HG03378 (cell line): ENCODE results near the gene SLC37A1.

Source experiments
- ATAC-seq: cut with Tn5 transposase; IDR thresholded peaks from one replicate; pipeline ENCODE4 v1.9.1; 2021; ENCODE audit warnings: mild to moderate bottlenecking, moderate library complexity; ENCODE audit not compliant: unreplicated experiment

The SLC37A1 gene

DNA sequence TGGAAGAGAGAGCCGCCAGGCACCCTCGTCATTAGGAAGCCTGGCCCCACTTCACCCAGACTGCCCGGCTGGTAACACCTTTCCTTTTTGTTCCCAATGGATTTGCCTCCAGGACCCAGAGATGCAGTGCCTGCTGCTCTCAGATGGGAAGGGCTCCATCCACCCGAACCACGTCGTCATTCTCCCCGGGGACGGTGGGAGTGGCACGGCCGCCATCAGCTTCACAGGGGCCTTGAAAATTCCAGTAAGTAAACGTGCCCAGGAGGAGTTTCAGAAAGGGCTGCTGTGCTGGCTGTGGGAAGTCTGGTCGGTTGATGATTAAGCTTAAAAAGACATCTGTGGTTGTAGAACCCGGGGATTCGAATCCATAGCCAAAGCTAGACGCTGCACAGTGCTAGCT is 45.2 kb downstream of the SLC37A1 start:
- no peak for ATAC-seq

DNA sequence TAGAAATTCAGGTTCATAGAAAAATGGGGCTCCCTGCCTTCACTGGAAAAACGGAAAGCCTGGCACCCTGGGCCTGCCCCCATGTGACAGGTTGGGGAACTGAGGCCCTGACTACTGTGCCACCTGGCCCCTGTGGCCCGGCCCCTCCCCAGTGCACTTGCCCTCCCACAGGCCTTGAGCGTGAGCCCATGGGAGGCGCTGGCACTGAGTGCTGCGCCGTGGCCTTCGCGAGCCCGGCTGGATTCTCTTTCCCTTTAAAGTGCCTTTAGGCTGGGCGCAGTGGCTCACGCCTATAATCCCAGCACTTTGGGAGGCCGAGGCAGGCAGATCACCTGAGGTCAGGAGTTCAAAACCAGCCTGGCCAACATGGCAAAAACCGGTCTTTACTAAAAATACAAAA is 45.7 kb downstream of the SLC37A1 start:
- ATAC-seq, result no peak

DNA sequence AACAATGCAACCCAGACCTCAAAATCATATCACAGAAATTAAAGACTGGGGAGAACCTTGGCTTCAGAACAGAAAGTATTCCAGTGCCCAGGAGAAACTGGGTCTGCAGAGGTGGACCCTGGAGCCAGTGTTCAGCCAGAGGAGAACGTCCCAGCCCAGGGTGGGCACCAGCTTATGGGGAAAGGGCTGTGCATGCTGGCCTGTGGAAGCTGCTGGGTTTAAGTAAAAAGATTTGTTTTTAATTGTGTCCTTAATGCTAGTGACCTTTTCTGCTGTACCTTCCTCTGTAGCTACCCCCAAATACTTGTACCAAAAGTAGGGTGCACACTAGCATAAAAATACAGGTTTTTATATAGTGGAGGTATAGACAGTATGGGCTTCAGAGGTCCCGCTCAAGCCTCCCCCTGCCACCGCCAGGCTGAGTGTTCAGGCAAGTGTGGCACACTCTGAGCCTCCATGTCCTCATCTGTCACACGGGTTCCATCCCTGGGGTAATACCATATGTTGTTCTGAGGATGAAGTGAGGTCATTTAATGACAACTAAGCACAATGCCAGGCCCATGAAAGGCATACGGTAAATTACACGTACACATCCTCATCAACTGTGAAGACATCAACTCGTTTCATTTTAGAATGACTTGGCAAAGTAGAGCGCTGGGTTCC is 47.0 kb downstream of the SLC37A1 start:
- ATAC-seq, result no peak

DNA sequence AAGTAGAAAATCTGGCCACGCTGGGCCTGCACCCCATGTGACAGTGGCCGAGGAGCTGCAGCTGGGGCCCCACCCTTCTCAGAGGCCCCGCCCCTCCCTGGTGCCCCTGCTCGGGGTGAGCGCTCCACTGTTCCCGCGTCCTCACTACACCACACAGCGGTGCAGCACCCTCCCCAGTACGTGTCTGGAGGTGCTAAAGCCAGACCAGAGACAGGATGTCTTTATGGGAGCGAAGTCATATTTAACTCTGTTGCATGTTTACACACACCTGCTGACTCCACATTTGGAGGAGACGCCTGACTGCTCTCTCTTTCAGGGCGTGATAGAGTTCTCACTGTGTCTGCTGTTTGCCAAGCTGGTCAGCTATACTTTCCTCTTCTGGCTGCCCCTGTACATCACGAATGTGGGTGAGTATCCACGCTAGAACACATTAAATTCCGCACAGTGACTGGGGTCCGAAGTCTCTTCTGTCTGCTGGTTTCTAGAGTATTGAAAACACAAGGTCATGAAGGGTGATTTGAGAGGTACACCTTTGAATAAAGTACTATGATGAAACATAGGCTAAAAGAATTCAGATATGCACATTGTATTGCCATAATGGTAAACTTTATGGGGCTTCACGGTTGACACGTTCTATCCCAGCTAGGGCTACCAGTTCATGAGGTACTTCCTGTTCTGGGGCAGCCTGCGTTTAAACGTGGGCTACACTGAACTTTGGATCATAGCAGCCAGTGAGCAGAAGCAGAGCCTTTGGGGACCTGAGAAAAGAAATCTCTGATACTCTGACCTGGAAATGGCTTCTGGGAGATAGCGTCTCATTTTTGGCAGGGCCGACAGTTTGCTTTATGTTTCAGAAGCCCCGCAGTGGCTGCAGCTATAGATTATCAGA is 48.4 kb downstream of the SLC37A1 start:
- peak; percentile 59 for ATAC-seq

DNA sequence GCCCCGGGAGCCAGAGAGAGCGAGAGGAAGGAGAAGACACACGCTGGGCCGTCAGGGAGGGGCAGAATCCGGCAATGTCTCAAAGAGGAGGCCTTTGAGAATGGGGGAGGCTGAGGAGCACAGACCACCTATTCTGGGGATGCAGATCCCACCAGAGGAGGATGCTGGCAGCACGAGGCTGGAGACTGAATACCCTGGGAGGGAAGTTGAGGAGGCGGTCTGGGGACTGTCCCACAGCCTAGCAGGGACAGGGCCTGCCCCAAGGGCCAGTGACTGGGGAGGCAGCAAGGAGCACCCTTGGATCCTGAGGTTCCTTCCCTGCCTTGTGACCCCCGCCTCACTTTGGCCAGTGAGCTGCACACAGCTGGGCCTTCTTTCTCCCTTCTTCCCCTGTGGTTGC is 49.2 kb downstream of the SLC37A1 start:
- no peak for ATAC-seq

DNA sequence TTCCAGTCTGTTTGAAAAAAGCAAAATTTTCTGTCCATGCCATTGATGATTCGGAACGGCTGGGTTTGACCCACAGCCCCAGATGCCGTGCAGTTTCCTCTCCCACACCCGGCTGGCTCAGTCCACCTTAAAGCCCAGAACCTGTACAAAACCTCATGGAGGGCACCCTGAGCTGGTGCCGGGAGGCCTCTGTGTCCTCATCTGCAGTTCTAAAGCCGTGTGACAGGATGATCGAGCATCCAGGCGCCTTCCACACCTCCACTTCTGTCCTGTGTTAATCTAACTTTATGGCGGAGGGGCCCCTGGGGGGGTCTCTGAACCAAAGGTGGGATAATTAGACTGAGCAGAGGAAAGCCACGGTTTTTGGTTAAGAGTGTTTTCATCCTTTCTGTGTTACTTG is 49.6 kb downstream of the SLC37A1 start:
- no peak for ATAC-seq

DNA sequence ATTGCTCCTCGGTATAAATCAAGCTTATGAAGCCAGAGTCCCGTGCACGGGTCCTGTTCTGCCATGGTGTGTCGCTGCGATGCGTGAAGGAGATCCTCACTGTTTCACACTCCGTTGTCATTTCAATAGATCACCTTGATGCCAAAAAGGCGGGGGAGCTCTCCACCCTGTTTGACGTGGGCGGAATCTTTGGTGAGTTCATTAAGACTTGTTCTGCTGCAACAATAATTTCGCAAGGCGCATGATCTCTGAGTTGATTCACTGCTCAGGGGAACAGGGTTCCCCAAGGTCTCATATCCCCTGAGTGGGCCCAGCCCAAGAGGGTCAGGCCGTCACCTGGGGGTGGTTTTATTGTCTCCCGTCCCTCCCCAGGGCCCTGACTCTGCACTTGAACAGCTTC is 50.0 kb downstream of the SLC37A1 start:
- no peak for ATAC-seq

DNA sequence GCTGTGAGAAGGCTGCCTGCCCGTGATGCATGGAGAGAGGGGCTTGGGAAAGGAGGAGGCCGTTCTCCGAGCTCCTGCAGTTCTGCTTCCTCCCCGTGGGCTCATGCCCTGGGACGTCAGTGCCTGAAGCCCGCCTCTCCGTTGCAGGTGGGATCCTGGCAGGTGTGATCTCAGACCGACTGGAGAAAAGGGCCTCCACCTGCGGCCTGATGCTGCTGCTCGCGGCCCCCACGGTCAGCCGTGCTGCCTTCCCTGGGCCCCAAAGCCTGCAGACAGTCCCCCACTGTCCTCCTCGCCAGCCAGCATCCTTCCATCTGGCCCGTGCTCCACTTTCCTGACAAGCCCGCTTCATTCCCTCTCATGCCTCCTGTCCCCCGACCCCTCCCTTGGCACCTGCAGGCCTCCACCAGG is 50.9 kb downstream of the SLC37A1 start:
- ATAC-seq, result no peak

DNA sequence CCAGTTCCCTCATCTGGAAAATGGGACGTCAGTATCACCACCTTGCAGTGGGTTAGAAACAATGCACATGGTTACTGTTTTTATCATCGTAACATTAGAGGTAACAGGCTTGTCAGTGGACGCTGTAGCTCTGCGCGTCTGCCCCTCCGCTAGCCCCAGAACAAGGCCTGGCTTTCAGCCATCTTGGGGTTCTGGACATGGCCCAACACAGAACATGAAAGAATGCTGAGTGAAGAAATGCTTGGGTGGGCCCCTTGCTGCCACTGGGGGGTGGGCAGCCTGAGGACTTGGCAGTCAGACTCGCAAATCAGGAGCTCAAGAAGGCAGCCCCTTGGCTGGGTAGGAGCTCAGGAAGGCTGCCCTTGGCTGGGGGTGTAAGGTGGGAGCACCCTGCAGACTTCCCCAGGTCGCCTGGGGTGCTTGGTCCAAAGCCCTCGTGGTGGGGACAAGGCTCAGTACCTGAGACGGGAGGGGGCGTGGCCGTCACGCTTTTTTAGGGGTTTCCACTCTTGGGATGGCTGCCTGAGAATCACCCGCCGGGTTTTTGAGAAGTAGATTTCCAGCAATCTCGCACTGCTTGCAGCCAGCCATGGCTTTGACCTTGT is 51.7 kb downstream of the SLC37A1 start:
- no peak for ATAC-seq

DNA sequence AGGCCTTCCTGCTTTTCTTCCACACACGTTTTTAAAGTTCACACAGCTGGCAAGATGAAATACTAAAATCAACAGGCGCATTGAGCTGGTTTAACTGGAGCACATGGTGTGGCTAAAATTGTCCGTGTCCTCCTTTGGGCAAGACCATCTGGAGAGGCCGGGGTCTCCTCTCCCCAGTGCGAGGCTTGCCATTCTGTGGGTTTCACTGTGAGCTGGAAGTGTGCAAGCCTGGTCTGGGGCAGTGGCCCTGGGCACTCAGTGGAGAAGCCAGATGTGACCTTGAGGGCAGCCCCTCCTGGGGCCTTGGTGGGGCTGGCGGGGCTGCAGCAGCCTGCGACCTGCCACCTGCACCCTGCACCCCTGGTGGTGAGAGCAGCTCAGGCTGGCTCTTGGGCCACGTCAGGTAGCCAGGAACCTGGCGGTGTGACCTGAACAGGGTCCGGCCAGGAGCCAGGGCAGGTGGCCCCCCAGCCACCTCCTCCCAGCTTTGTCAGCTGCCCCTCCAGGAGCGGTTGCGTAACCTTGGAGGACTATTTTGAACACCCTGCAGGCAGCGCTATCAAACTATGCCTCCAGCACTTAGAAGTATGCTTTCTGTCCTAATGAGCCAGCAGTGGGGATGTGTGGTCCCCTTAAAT is 52.4 kb downstream of the SLC37A1 start:
- no peak for ATAC-seq

DNA sequence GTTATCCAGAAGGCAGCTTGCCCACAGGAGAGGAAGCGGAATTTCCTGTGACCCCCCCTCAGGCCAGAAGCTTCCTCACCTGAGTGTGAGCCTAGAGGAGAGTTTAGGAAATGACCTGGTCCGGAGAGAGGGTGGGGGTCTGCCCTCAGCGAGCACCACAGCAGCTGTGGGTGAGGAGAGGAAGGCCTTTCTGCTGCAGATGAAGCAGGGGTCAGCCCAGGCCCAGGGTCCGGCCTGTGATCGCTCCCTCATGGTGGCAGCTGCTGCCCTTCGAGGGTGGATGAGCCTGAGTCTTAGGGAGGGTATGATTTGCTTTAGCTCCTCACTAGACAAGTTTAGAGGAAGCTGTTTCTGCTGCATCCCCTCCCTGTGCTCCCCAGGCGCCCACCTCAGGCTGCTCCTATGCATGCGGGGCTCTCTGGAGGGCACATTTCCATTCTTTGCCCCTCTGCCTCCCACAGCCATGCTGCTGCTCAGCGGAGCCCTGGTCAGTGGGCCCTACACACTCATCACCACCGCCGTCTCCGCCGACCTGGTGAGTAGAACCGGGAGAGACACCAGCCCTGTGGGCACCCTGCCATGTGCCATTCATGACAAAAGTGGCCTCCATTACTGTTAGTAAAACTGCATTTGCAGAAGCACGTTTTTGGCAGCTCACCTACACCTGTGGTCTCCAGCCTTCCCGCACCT is 53.0 kb downstream of the SLC37A1 start:
- no peak for ATAC-seq

DNA sequence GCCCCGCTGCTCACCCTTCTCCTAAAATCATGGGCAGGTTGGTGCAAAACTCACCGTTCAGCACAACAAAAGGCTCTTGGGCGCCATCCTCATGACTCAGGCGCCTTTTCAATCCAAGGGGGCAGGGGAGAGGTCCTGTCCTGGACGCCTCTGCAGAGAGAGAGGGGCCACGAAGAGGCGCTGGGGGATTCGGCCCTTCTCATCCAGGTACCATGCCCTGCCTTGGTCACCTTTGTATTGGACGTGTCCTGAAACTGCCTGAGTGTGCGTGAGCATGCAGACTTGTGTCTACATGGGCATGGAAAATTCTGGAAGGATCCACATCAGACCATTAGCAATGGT is 53.5 kb downstream of the SLC37A1 start:
- no peak for ATAC-seq

DNA sequence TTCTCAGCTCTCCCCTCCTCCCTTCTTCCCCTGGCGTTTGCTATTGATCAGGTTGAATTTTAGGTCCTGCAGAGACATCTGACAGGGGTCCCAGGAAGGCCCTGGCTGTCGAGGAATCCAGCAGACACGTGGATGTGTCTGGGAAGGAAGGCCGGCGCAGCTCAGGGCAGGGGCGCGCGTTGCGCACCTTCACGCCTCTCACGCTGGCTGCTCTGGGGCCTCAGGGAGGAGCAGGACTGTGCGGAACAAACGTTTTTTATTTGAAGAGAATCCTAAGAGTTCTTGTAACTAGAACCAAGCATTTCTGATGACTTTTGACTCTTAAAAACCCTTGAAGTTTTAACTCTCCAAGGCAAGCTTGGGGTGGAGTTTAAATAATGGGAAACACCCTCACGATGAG is 54.2 kb downstream of the SLC37A1 start:
- no peak for ATAC-seq

DNA sequence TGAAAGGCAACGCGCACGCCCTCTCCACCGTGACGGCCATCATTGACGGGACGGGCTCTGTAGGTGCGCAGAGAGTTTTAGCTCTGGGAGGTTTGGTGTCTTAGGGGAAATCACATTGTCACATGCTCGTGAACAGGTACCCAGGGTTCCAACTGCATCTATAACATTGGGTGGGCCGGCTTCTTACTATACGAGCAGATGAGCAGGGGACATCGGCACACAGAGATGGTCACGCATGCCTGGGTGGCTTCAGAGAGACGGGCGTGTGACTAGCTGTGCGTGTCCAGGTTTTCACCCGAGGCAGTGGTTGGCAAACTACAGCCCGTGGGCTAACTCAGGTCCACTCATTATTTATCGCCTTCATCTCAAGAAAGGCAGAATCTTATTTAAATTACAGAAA is 54.7 kb downstream of the SLC37A1 start:
- no peak for ATAC-seq

DNA sequence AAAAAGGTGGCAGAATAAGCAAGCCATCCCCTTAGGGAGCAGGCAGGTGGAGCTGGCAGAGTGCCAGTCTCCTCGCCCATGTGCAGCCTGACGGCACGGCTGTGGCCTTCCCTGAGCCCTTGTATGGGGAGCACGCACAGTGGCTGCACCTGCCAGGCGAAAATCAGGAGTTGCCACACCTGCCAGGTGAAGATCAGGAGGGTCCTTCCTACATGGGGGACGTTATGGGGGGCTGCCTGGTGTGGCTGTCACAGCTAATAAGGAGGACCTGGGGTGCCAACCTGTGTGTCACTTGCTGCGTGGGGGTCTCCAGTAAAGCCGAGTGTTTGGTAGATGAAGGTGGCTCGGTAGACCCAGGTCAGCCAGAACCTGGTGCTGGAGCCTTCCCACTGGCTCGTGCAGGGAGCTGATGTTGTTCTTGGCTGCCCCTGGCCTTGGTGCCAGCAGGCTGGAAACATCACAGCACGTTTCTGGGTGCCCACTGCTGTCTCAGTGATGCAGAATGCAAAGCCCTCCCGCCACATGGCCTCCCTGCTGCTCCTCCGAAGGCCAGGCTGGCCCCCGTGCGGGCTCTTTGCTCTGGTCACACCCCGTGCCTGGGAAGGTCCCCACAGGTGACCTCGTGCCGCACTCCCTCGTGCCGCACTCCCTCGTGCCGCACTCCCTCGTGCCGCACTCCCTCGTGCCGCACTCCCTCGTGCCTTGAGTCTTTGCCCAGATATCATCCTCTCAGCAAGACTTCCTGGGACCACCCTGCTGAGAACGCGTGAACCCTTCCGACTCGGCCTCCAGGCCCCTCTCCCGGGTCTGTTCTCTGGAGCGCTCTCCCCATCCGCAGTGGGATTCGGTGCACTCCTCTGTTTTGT is 55.4 kb downstream of the SLC37A1 start:
- ATAC-seq, result no peak

DNA sequence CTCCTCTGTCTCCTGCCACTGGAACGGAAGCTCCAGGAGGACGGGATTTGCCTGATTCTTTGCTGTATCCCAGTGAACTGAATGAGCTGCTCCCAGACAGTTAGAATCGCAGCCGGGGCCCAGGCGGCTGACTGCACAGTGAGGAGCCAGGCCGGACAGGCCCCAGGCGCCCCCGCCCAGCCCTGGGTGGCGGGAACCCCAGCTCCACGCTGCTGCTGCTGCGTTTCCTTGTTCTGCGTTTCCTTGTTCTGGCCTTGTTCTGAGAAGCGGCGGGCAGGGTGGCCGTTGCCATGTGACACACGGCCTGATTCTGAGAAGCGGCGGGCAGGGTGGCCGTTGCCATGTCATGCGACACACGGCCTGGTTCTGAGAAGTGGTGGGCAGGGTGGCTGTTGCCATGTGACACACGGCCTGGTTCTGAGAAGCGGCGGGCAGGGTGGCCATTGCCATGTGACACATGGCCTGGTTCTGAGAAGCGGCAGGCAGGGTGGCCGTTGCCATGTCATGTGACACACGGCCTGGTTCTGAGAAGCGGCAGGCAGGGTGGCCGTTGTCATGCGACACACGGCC is 56.2 kb downstream of the SLC37A1 start:
- no peak for ATAC-seq

DNA sequence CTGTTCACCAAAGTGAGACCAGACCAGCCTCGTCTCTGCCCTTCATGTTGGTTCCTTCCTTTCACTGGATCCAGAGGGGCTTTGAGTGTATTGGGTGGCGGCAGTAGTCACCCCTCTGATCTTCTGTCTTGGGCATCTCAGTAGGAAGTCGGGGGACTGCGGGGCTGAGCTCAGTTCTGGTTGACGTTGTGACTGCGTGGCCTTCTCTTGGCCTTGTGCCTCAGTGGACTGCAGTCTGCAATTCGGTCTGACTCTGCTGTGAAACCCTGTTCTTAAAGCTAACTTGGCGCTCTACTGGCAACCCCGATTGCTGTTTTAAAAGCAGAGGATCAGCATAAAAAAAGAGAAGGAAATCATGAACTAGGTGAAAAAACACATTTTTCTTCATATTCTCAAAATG is 56.7 kb downstream of the SLC37A1 start:
- ATAC-seq, result no peak

DNA sequence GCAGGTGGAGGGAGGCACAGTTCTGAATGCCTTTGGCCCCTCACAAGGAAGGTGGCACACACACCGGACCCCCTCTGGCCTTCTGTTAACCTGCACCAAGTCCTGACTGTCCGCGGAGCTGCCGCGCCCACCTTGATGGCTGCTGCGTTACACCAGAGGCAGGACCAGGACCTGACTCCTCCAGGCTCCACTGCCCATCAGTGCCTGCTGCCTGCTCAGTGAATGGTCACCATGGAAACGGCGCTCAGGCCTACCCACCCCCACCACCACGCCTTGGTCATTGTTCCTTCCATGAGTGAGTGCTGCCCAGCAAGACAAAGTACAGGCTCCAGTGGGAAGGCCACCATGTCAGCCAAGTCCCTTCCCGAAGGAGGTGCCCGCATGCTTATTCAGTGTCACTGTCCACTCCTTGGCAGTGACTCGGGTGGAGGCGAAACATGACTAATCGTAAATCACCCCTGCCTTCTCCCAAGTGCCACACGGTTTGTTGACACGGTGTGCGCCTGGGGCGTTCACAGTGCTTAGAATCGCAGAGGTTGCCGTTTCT is 57.3 kb downstream of the SLC37A1 start:
- ATAC-seq, result no peak

DNA sequence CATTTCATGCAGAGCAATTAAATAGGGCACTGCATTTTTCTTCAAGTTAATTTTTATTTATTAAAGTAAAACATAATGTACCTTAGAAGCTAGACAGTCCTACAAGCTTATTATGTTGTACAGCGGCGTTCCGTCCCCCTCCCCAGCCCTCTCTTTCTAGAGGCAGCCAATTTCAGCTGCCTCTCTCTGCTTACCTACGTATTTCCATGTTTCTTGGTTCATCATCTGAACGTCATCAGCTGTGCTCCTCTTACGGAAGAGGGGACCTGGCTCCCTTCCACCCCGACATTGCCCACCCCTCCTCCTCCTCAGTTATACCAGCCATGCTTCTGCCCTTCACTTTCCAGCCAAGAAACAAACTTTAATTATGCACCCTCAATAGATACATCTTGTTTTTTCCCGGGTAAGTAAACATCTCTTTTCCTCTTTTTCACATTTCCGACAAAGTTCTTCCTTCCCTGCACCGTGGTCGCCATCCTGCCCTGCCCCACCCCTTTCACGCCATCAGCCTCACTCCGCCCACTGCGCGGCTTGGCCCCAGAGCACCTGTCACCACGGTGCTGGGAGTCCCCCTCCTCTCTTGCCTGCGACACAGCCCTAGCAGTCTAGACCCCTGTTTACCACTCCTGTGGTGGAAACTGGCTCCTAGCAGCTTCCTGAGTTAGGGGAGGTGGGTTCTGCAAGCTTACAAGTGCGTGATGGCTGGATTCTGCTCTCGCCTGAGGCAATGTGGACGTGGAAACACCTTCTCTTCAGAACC is 57.9 kb downstream of the SLC37A1 start:
- ATAC-seq, result no peak
